H1 (cell line): ENCODE measurements around the gene CMKLR1. TPM values are rescaled to one million over a fixed set of nuclear protein-coding genes. Genes with fewer than 3 reads are reported as not detected.

Source experiments
- CTCF ChIA-PET: fragments of 300-600 bp; sonication (Branson Sonifier 250); formaldehyde crosslinking; loops from one replicate; lab custom pipeline; 2021; ENCODE audit not compliant: partially characterized antibody; lab: Charles Lee
- POLR2A ChIA-PET: fragments of 300-600 bp; sonication (Branson Sonifier 250); formaldehyde crosslinking; loops from one replicate; lab custom pipeline; 2021; ENCODE audit warnings: inconsistent platforms; ENCODE audit not compliant: partially characterized antibody; lab: Charles Lee
- DNase-seq, 2 experiments: peaks; one replicate each; pipeline versions ENCODE4 v3.0.0 to v3.0.0-alpha.2; 2010 to 2022; ENCODE audit warnings: low spot score in 2 of 2, low read depth in 1 of 2, mixed read lengths in 1 of 2
- FAIRE-seq: peaks from 2 replicates; lab custom pipeline; 2011; peaks lifted over from hg19 to GRCh38; lab: Jason Lieb, UNC
- H2AFZ ChIP-seq: 2 replicates; pipeline ENCODE4 v1.8.1; 2012; ENCODE audit warnings: low read length, inconsistent platforms
- H2AK5ac ChIP-seq: 2 replicates; pipeline ENCODE4 v1.6.1; 2013; ENCODE audit warnings: low read depth, low read length
- H2BK120ac ChIP-seq: replicated peaks from 2 replicates; pipeline ENCODE3; 2013; ENCODE audit warnings: low read depth, low read length, inconsistent platforms
- H2BK12ac ChIP-seq: 2 replicates; pipeline ENCODE4 v1.6.1; 2013; ENCODE audit warnings: low read depth, low read length
- H2BK15ac ChIP-seq: 2 replicates; pipeline ENCODE4 v1.6.1; 2013; ENCODE audit warnings: low read length
- H2BK20ac ChIP-seq: 2 replicates; pipeline ENCODE4 v1.6.1; 2013; ENCODE audit warnings: low read length
- H2BK5ac ChIP-seq: 2 replicates; pipeline ENCODE4 v1.6.1; 2013; ENCODE audit warnings: low read depth, low read length
- H3K14ac ChIP-seq: 2 replicates; pipeline ENCODE4 v1.6.1; 2013; ENCODE audit warnings: inconsistent platforms; ENCODE audit not compliant: insufficient read length
- H3K18ac ChIP-seq: 2 replicates; pipeline ENCODE4 v1.6.1; 2013; ENCODE audit warnings: low read length; ENCODE audit errors: extremely low read depth
- H3K23ac ChIP-seq: 2 replicates; pipeline ENCODE4 v1.6.1; 2013; ENCODE audit warnings: inconsistent platforms; ENCODE audit not compliant: insufficient read length
- H3K23me2 ChIP-seq: 2 replicates; pipeline ENCODE4 v1.6.1; 2013; ENCODE audit warnings: low read depth, low read length
- H3K27ac ChIP-seq: 2 replicates; pipeline ENCODE4 v1.6.1; 2011; ENCODE audit warnings: low read depth, low read length, inconsistent platforms
- H3K27me3 ChIP-seq, 4 experiments: replicated peaks in 1 of 4; 1 replicate in 1 of 4; 2 replicates in 3 of 4; pipeline versions ENCODE4 v1.6.1 to v1.8.1; 2011 to 2013; ENCODE audit warnings: low read length in 3 of 4, mild to moderate bottlenecking in 3 of 4, inconsistent platforms in 2 of 4, mixed read lengths in 2 of 4, moderate library complexity in 1 of 4; ENCODE audit not compliant: control insufficient read depth in 3 of 4, insufficient read depth in 3 of 4; ENCODE audit errors: extremely low read depth in 1 of 4
- H3K36me3 ChIP-seq, 4 experiments: 2 replicates each; pipeline versions ENCODE4 v1.6.1 to v1.8.1; 2011 to 2013; ENCODE audit warnings: mild to moderate bottlenecking in 4 of 4, low read length in 3 of 4, moderate library complexity in 2 of 4, control low read depth in 1 of 4, inconsistent platforms in 1 of 4; ENCODE audit not compliant: insufficient read depth in 4 of 4, control insufficient read depth in 2 of 4
- H3K4ac ChIP-seq: replicated peaks from 2 replicates; pipeline ENCODE3; 2013; ENCODE audit warnings: low read length, low read depth, mixed read lengths, inconsistent platforms; ENCODE audit not compliant: insufficient read length
- H3K4me1 ChIP-seq, 4 experiments: replicated peaks in 1 of 4; 1 replicate in 1 of 4; 2 replicates in 3 of 4; pipeline versions ENCODE4 v1.6.1 to v1.8.1; 2011 to 2013; ENCODE audit warnings: low read length in 3 of 4, inconsistent platforms in 2 of 4, mixed read lengths in 1 of 4; ENCODE audit not compliant: insufficient read depth in 4 of 4, control insufficient read depth in 3 of 4
- H3K4me2 ChIP-seq, 2 experiments: 2 replicates each; pipeline versions ENCODE4 v1.6.1 to v1.8.1; 2011 to 2013; ENCODE audit warnings: low read depth in 2 of 2, low read length in 2 of 2, control low read depth in 1 of 2, inconsistent platforms in 1 of 2, mild to moderate bottlenecking in 1 of 2; ENCODE audit not compliant: insufficient read depth in 1 of 2
- H3K4me3 ChIP-seq, 4 experiments: fragments of 200-600, 300-600 bp in 1 of 4; sonication (generic), shearing (Covaris generic), sonication (Bioruptor Twin) in 1 of 4; 2 replicates each; pipeline versions ENCODE4 v1.5.1 to v1.8.1; 2011 to 2016; ENCODE audit warnings: low read length in 4 of 4, low read depth in 3 of 4, control low read depth in 2 of 4, inconsistent platforms in 2 of 4, mild to moderate bottlenecking in 2 of 4, mixed read lengths in 1 of 4, moderate library complexity in 1 of 4; ENCODE audit not compliant: insufficient read depth in 2 of 4; ENCODE audit errors: extremely low read depth in 1 of 4
- H3K56ac ChIP-seq: replicated peaks from 2 replicates; pipeline ENCODE3; 2013; ENCODE audit warnings: low read depth, mild to moderate bottlenecking, mixed read lengths, low read length, inconsistent platforms; ENCODE audit not compliant: insufficient read length
- H3K79me1 ChIP-seq: 2 replicates; pipeline ENCODE4 v1.6.1; 2013; ENCODE audit warnings: low read depth, low read length, control low read depth
- H3K79me2 ChIP-seq, 2 experiments: 2 replicates each; pipeline versions ENCODE4 v1.6.1 to v1.8.1; 2012 to 2013; ENCODE audit warnings: low read length in 2 of 2, mild to moderate bottlenecking in 2 of 2, inconsistent platforms in 1 of 2; ENCODE audit not compliant: insufficient read depth in 2 of 2, control insufficient read depth in 1 of 2
- H3K9ac ChIP-seq, 4 experiments: replicated peaks in 1 of 4; 1 replicate in 1 of 4; 2 replicates in 3 of 4; pipeline versions ENCODE4 v1.6.1 to v1.8.1; 2011 to 2013; ENCODE audit warnings: low read depth in 3 of 4, low read length in 3 of 4, control low read depth in 2 of 4, mild to moderate bottlenecking in 2 of 4, moderate library complexity in 2 of 4, inconsistent platforms in 1 of 4; ENCODE audit errors: extremely low read depth in 1 of 4
- H3K9me3 ChIP-seq, 2 experiments: 2 replicates each; pipeline versions ENCODE4 v1.6.1 to v1.8.1; 2012 to 2013; ENCODE audit warnings: mild to moderate bottlenecking in 2 of 2, moderate library complexity in 2 of 2, control low read depth in 1 of 2, inconsistent platforms in 1 of 2, low read depth in 1 of 2, low read length in 1 of 2, mixed read lengths in 1 of 2; ENCODE audit not compliant: insufficient read depth in 2 of 2
- H4K20me1 ChIP-seq, 2 experiments: replicated peaks in 1 of 2; 2 replicates each; pipeline versions ENCODE3 to v1.8.1; 2011 to 2013; ENCODE audit warnings: inconsistent platforms in 2 of 2, low read length in 2 of 2, mild to moderate bottlenecking in 1 of 2; ENCODE audit not compliant: insufficient read depth in 2 of 2, control insufficient read depth in 1 of 2
- H4K5ac ChIP-seq: 2 replicates; pipeline ENCODE4 v1.6.1; 2013; ENCODE audit warnings: low read length, low read depth, mixed read lengths, inconsistent platforms; ENCODE audit not compliant: insufficient read length
- H4K8ac ChIP-seq: 2 replicates; pipeline ENCODE4 v1.8.0; 2013; ENCODE audit warnings: mild to moderate bottlenecking, moderate library complexity, low read length, inconsistent platforms; ENCODE audit not compliant: insufficient read depth; ENCODE audit errors: extremely low read depth
- H4K91ac ChIP-seq: replicated peaks from 2 replicates; pipeline ENCODE3; 2013; ENCODE audit warnings: low read length, mixed read lengths, inconsistent platforms; ENCODE audit not compliant: insufficient read length
- EGR1 ChIP-seq: IDR thresholded peaks from 2 replicates; pipeline ENCODE4 v1.6.1; 2011; ENCODE audit warnings: low read depth, low read length, borderline replicate concordance
- EZH2 ChIP-seq: fragments of 200-600 bp; sonication (generic); IDR thresholded peaks from 2 replicates; pipeline ENCODE4 v1.7.1; 2012; ENCODE audit warnings: low read depth, mild to moderate bottlenecking, moderate library complexity, low read length, inconsistent platforms; ENCODE audit not compliant: severe bottlenecking
- WGBS, 2 experiments: shearing (Covaris generic) in 1 of 2; methylation state at CpG; one replicate each; pipeline versions ENCODE4 v1.1.6 to v1.1.7; 2013 to 2015; ENCODE audit warnings: low lambda C conversion rate in 2 of 2, mixed read lengths in 2 of 2, inconsistent platforms in 1 of 2, low coverage in 1 of 2, missing lambda C conversion rate in 1 of 2; ENCODE audit not compliant: insufficient replicate concordance in 2 of 2, insufficient coverage in 1 of 2, insufficient read length in 1 of 2; ENCODE audit errors: extremely low coverage in 1 of 2, missing lambda C conversion rate in 1 of 2; 5-methylcytosine and 5-hydroxymethylcytosine counted together
- polyA plus RNA-seq, 7 experiments: library from polyadenylated mRNA; depleted of rRNA in 3 of 7; stranded (reverse) in 5 of 7; unstranded in 2 of 7; fragments of >200 nt in 5 of 7; fragments of 200-250 nt in 2 of 7; gene quantifications; 1 replicate in 5 of 7; 2 replicates in 1 of 7; 4 replicates in 1 of 7; pipeline versions ENCODE4 v1.2.1 to v1.2.3, GENCODE V29; 2011 to 2013; ENCODE audit warnings: missing spikeins in 2 of 7, mixed read lengths in 2 of 7
- total RNA-seq: library from RNA; stranded (reverse); fragmentation: NEBNext Ultra II Directional; extraction: Animal tissue kit (Norgen Biotek cat#: 25700); gene quantifications from 2 replicates; pipeline ENCODE4 v1.2.1, GENCODE V29; 2021

Gene CMKLR1
- total and polyA plus RNA-seq, 2 of the 8 experiments (the other 6 are each of a cell fraction or from before 2014, with no cell fraction given) = 2.1 to 2.8 TPM

DNA sequence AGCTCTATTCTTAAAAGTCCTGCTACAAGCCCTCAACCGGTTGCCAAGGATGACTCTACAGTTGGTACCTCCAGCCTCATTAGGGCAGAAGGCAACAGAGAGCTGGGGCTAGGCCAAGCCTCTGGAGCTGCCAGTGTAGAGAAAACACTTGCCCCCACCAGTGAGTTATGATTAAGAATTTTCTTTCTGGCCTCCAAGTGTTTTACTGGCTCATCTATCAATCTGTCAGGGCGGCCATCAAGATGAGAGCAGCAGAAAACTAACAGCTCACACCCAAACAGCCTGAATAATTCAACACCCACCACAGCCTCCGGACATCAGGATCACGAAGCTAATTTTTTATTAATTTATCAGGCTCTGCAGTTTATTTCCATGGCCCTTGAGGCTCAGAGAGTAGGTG, 40.7 kb upstream of the CMKLR1 start:
- H4K5ac ChIP-seq = no peak overlapping the region
- no peak overlapping the region for H2BK15ac ChIP-seq
- H3K79me1 ChIP-seq = no peaks in the 10 kb centered on the region
- no peak overlapping the region for H4K91ac ChIP-seq
- no peaks in the 10 kb centered on the region for H3K4me1 ChIP-seq
- no peak for TF ChIP-seq EZH2
- no peak for TF ChIP-seq EGR1
- no peak for DNase-seq
- no peaks in the 10 kb centered on the region for H3K23me2 ChIP-seq
- H3K9ac ChIP-seq = no peak overlapping the region
- no peak for FAIRE-seq
- H2BK5ac ChIP-seq = no peak overlapping the region
- no peaks in the 10 kb centered on the region for H3K79me2 ChIP-seq
- H3K18ac ChIP-seq = no peak overlapping the region
- peaks cover 7 to 8% of the 10 kb centered on the region in 2 experiments; a peak in 2 of 4 replicates for H3K9me3 ChIP-seq
- WGBS, 2 experiments = 89% methylated on average over 4 of the region's 4 CpGs; no CpG with 5 or more reads in 1 of the 2 experiments
- no peak overlapping the region for H3K27ac ChIP-seq
- no peak overlapping the region for H3K23ac ChIP-seq
- no peaks in the 10 kb centered on the region for H4K20me1 ChIP-seq
- H2AFZ ChIP-seq = no peak overlapping the region
- no peak overlapping the region for H2AK5ac ChIP-seq
- H3K4me3 ChIP-seq = no peak overlapping the region
- H3K36me3 ChIP-seq = 0 out of 8 replicates have a peak, but pooled peaks cover 0 to 3% (median 0%) of the 10 kb centered on the region in 4 experiments
- no peak overlapping the region for H3K14ac ChIP-seq
- H3K56ac ChIP-seq = no peak overlapping the region
- no peak overlapping the region for H2BK12ac ChIP-seq
- H2BK120ac ChIP-seq = no peak overlapping the region
- H4K8ac ChIP-seq = no peak overlapping the region
- H2BK20ac ChIP-seq = no peak overlapping the region
- ChIA-PET CTCF (interaction anchor here (1.0 to 1.8 kb wide), 4 partner anchors 8 to 171 kb away, joined by 3 to 6 read pairs (median 4); no protein-coding TSS in a partner anchor), POLR2A (interaction anchor here (1.2 kb wide), 1 partner anchor 133 kb away, joined by 3 read pairs; no protein-coding TSS in a partner anchor)
- no peak overlapping the region for H3K4me2 ChIP-seq
- no peak overlapping the region for H3K4ac ChIP-seq
- H3K27me3 ChIP-seq = no peaks in the 10 kb centered on the region
